Esophagus muscularis mucosa (tissue), 3 donors: ENCODE data around the gene ATP11A.

Experiments
- CTCF ChIP-seq, 3 experiments: fragments of 200-600 bp in 2 of 3; fragments of 450-650 bp in 1 of 3; sonication (generic) in 2 of 3; IDR thresholded peaks; one replicate each; pipeline ENCODE4 v1.5.1; 2017 to 2019; ENCODE audit warnings: antibody characterized with exemption in 3 of 3, mild to moderate bottlenecking in 2 of 3, moderate library complexity in 1 of 3
- EP300 ChIP-seq: sonication (generic); formaldehyde crosslinking; IDR thresholded peaks from one replicate; pipeline ENCODE4 v1.6.1; 2017; ENCODE audit warnings: antibody characterized with exemption

GRCh38 chr13:112877539-112877938 is 187.7 kb downstream of the ATP11A start:
- TF ChIP-seq CTCF (IDR thresholded peaks at IDR 0.05) (no peak), EP300 (no peak)
